Common myeloid progenitor, CD34-positive (primary cell): ENCODE results near the gene WSCD1.

Experiments
- CTCF ChIA-PET: fragments of 350-600 bp; sonication (Branson Sonifier 250); formaldehyde crosslinking; loops from one replicate; lab custom pipeline; 2021; ENCODE audit warnings: antibody characterized with exemption; lab: Charles Lee
- POLR2A ChIA-PET: fragments of 350-600 bp; sonication (Branson Sonifier 250); formaldehyde crosslinking; loops from one replicate; lab custom pipeline; 2021; ENCODE audit warnings: antibody characterized with exemption; lab: Charles Lee
- DNase-seq, 3 donors: peaks; one replicate each; pipeline versions ENCODE4 v3.0.0 to v3.0.0-alpha.2; 2013
- H3K27ac ChIP-seq, 2 experiments: 1 replicate in 1 of 2; 2 replicates in 1 of 2; pipeline ENCODE4 v1.7.0; 2013; ENCODE audit warnings: inconsistent platforms in 2 of 2, low read length in 2 of 2, mild to moderate bottlenecking in 2 of 2, low read depth in 1 of 2, moderate library complexity in 1 of 2; ENCODE audit not compliant: severe bottlenecking in 2 of 2, insufficient read depth in 1 of 2, poor library complexity in 1 of 2
- H3K27me3 ChIP-seq, 5 experiments: replicated peaks in 2 of 5; 1 replicate in 3 of 5; 2 replicates in 2 of 5; pipeline versions ENCODE4 v1.6.1 to v1.7.0; 2013; ENCODE audit warnings: low read length in 4 of 5, mild to moderate bottlenecking in 2 of 5, moderate library complexity in 2 of 5, inconsistent platforms in 1 of 5; ENCODE audit not compliant: insufficient read depth in 5 of 5, control insufficient read depth in 4 of 5
- H3K36me3 ChIP-seq, 4 experiments: 1 replicate in 2 of 4; 2 replicates in 2 of 4; pipeline versions ENCODE4 v1.6.1 to v1.7.0; 2013; ENCODE audit warnings: low read length in 3 of 4, control low read depth in 1 of 4, mild to moderate bottlenecking in 1 of 4; ENCODE audit not compliant: control insufficient read depth in 4 of 4, insufficient read depth in 4 of 4
- H3K4me1 ChIP-seq, 4 experiments: 1 replicate in 3 of 4; 2 replicates in 1 of 4; pipeline versions ENCODE4 v1.6.1 to v1.7.1; 2013; ENCODE audit warnings: low read length in 3 of 4, mild to moderate bottlenecking in 3 of 4, control low read depth in 1 of 4, inconsistent platforms in 1 of 4, moderate library complexity in 1 of 4; ENCODE audit not compliant: control insufficient read depth in 4 of 4, insufficient read depth in 4 of 4; ENCODE audit errors: control extremely low read depth in 1 of 4
- H3K4me3 ChIP-seq, 7 experiments: 1 replicate in 4 of 7; 2 replicates in 3 of 7; pipeline versions ENCODE4 v1.5.1 to v1.7.0; 2013; ENCODE audit warnings: mild to moderate bottlenecking in 7 of 7, low read length in 6 of 7, moderate library complexity in 6 of 7, inconsistent platforms in 2 of 7, low read depth in 2 of 7, control low read depth in 1 of 7; ENCODE audit not compliant: insufficient read depth in 4 of 7, control insufficient read depth in 1 of 7; ENCODE audit errors: extremely low read depth in 1 of 7
- H3K9me3 ChIP-seq, 5 experiments: 1 replicate in 4 of 5; 2 replicates in 1 of 5; pipeline versions ENCODE4 v1.6.1 to v1.7.1; 2013; ENCODE audit warnings: low read length in 4 of 5, mild to moderate bottlenecking in 2 of 5, inconsistent platforms in 1 of 5, low read depth in 1 of 5, moderate library complexity in 1 of 5; ENCODE audit not compliant: control insufficient read depth in 4 of 5, insufficient read depth in 2 of 5; ENCODE audit errors: control extremely low read depth in 1 of 5
- WGBS: methylation state at CpG from one replicate; pipeline ENCODE4 v1.1.5; 2013; ENCODE audit not compliant: insufficient coverage; 5-methylcytosine and 5-hydroxymethylcytosine counted together

Gene WSCD1

DNA sequence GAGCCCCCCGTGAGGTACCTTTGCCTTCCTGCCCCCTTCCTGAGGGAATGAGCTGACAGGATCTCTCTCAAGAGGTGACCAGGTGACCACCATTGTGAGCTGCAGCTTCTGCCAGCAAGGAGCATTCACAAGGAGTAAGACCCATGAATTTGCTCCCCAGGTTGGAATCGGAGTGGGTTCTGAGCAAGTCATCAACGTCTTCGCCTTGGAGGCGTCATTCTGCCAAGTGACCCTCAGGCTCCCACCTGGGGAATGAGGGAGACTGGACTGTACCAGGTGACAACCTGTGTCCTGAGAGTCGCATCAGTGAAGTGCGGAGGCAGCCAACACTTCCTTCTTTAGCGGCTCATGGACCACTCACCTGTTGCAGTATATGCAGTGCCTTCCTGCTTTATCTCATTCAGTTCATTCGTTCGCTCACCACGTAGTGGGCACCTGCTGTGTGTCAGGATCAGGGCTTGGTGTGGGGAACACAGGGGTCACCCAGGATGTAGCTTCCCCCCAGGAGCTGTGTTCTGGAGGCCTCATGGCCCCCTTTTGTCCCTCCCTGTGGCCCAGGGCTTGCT, 22.8 kb downstream of the WSCD1 start:
- H3K9me3 ChIP-seq = no peaks in the 10 kb centered on the region
- H3K27ac ChIP-seq = no peak overlapping the region
- H3K4me1 ChIP-seq = no peaks in the 10 kb centered on the region
- H3K27me3 ChIP-seq = no peaks in the 10 kb centered on the region
- ChIA-PET CTCF (no interaction called here), POLR2A (no interaction called here)
- no peak overlapping the region for H3K4me3 ChIP-seq
- WGBS = 98% methylated on average over 10 of the region's 11 CpGs
- DNase-seq = no peak
- H3K36me3 ChIP-seq = no peaks in the 10 kb centered on the region

GRCh38 chr17:6094453-6094852, 24.3 kb downstream of the WSCD1 start:
- no peaks in the 10 kb centered on the region for H3K27me3 ChIP-seq
- no peaks in the 10 kb centered on the region for H3K36me3 ChIP-seq
- WGBS = 27% methylated on average over 1 of the region's 1 CpG
- DNase-seq = no peak
- H3K4me3 ChIP-seq = no peak overlapping the region
- no peak overlapping the region for H3K27ac ChIP-seq
- ChIA-PET CTCF (no interaction called here), POLR2A (no interaction called here)
- no peaks in the 10 kb centered on the region for H3K9me3 ChIP-seq
- no peaks in the 10 kb centered on the region for H3K4me1 ChIP-seq

DNA sequence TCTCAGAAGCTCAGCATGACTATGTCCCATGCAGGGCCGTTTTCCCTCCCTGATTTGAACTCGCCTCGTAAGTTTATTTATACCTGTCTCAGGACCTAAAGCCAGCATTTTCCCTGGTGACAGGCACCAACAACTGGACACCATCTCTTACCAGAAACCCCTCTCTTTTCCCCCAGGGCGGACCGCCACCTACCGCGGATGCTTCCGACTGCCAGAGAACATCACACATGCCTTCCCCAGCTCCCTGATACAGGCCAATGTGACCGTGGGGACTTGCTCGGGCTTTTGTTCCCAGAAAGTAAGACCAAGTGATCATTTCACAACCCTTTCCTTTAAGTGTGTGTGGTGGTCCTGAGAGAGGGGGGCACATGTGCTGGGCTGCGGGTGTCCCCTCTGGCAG, 24.7 kb downstream of the WSCD1 start:
- ChIA-PET POLR2A (no interaction called here), CTCF (no interaction called here)
- H3K4me1 ChIP-seq = no peaks in the 10 kb centered on the region
- H3K9me3 ChIP-seq = no peaks in the 10 kb centered on the region
- H3K4me3 ChIP-seq = no peak overlapping the region
- H3K27me3 ChIP-seq = no peaks in the 10 kb centered on the region
- H3K36me3 ChIP-seq = no peaks in the 10 kb centered on the region
- no peak overlapping the region for H3K27ac ChIP-seq
- DNase-seq = no peak
- WGBS = 91% methylated on average over 7 of the region's 11 CpGs

- H3K36me3 ChIP-seq = no peaks in the 10 kb centered on the region
- WGBS = 93% methylated on average over 6 of the region's 6 CpGs
- H3K27ac ChIP-seq = no peak overlapping the region
- no peaks in the 10 kb centered on the region for H3K4me1 ChIP-seq
- H3K27me3 ChIP-seq = peaks cover 0 to 1% (median 0%) of the 10 kb centered on the region in 5 experiments
- CTCF ChIA-PET = no interaction called here
- no peak for DNase-seq
- POLR2A ChIA-PET = no interaction called here
- H3K9me3 ChIP-seq = no peaks in the 10 kb centered on the region
- no peak overlapping the region for H3K4me3 ChIP-seq
Observed at GRCh38 chr17:6095501-6095900, 25.3 kb downstream of the WSCD1 start.

GRCh38 chr17:6096201-6097004, 26.2 kb downstream of the WSCD1 start:
- CTCF ChIA-PET = no interaction called here
- WGBS = 98% methylated on average over 11 of the region's 13 CpGs
- peaks cover 0 to 1% (median 0%) of the 10 kb centered on the region in 5 experiments for H3K27me3 ChIP-seq
- no peaks in the 10 kb centered on the region for H3K4me1 ChIP-seq
- H3K4me3 ChIP-seq = no peak overlapping the region
- no peak for DNase-seq
- POLR2A ChIA-PET = no interaction called here
- H3K27ac ChIP-seq = no peak overlapping the region
- no peaks in the 10 kb centered on the region for H3K9me3 ChIP-seq
- H3K36me3 ChIP-seq = no peaks in the 10 kb centered on the region

GRCh38 chr17:6097005-6097279, 26.8 kb downstream of the WSCD1 start:
- Histone ChIP-seq H3K4me3 (no peak overlapping the region), H3K36me3 (no peaks in the 10 kb centered on the region), H3K4me1 (no peaks in the 10 kb centered on the region), H3K9me3 (no peaks in the 10 kb centered on the region), H3K27ac (no peak overlapping the region), H3K27me3 (peaks cover 0 to 1% (median 0%) of the 10 kb centered on the region in 5 experiments)
- CTCF ChIA-PET = no interaction called here
- POLR2A ChIA-PET = no interaction called here
- 90% methylated on average over 8 of the region's 10 CpGs for WGBS
- DNase-seq = no peak

- Histone ChIP-seq H3K4me1 (no peaks in the 10 kb centered on the region), H3K27ac (no peak overlapping the region), H3K27me3 (peaks cover 0 to 1% (median 0%) of the 10 kb centered on the region in 5 experiments), H3K9me3 (no peaks in the 10 kb centered on the region), H3K4me3 (no peak overlapping the region), H3K36me3 (no peaks in the 10 kb centered on the region)
- WGBS = 91% methylated on average over 9 of the region's 11 CpGs
- DNase-seq = no peak
- ChIA-PET POLR2A (no interaction called here), CTCF (no interaction called here)
Observed at GRCh38 chr17:6098050-6098822, 28.1 kb downstream of the WSCD1 start.
